Measurements from ENCODE around the gene LRRC18.

Gene LRRC18

GRCh38 chr10:48902096-48902495 lies 37.5 kb downstream of the LRRC18 start (continued):
- TF ChIP-seq ZBTB11 (tag by site-specific recombination; conservative IDR thresholded peaks at IDR 0.05; ENCODE audit: low read depth) = no peak
- TF ChIP-seq, protein P1, sequence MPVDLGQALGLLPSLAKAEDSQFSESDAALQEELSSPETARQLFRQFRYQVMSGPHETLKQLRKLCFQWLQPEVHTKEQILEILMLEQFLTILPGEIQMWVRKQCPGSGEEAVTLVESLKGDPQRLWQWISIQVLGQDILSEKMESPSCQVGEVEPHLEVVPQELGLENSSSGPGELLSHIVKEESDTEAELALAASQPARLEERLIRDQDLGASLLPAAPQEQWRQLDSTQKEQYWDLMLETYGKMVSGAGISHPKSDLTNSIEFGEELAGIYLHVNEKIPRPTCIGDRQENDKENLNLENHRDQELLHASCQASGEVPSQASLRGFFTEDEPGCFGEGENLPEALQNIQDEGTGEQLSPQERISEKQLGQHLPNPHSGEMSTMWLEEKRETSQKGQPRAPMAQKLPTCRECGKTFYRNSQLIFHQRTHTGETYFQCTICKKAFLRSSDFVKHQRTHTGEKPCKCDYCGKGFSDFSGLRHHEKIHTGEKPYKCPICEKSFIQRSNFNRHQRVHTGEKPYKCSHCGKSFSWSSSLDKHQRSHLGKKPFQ (tag by site-specific recombination; IDR thresholded peaks at IDR 0.05) = no peak
- TF ChIP-seq KLF8 (tag by site-specific recombination; IDR thresholded peaks at IDR 0.05) = no peak
- TF ChIP-seq ZFHX2 (tag by site-specific recombination; conservative IDR thresholded peaks at IDR 0.05) = no peak
- TF ChIP-seq ZNF138 (tag by site-specific recombination; IDR thresholded peaks at IDR 0.05; ENCODE audit: borderline replicate concordance) = no peak
- TF ChIP-seq, protein P2, sequence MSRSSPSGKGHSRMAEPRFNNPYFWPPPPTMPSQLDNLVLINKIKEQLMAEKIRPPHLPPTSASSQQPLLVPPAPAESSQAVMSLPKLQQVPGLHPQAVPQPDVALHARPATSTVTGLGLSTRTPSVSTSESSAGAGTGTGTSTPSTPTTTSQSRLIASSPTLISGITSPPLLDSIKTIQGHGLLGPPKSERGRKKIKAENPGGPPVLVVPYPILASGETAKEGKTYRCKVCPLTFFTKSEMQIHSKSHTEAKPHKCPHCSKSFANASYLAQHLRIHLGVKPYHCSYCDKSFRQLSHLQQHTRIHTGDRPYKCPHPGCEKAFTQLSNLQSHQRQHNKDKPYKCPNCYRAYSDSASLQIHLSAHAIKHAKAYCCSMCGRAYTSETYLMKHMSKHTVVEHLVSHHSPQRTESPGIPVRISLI (tag by site-specific recombination; IDR thresholded peaks at IDR 0.05) = no peak
- TF ChIP-seq ZNF266 (tag by site-specific recombination; IDR thresholded peaks at IDR 0.05; ENCODE audit: low read depth) = no peak
- TF ChIP-seq ZNF658 (tag by site-specific recombination; IDR thresholded peaks at IDR 0.05) = no peak
- TF ChIP-seq ZNF791 (tag by site-specific recombination; IDR thresholded peaks at IDR 0.05) = no peak

DNA sequence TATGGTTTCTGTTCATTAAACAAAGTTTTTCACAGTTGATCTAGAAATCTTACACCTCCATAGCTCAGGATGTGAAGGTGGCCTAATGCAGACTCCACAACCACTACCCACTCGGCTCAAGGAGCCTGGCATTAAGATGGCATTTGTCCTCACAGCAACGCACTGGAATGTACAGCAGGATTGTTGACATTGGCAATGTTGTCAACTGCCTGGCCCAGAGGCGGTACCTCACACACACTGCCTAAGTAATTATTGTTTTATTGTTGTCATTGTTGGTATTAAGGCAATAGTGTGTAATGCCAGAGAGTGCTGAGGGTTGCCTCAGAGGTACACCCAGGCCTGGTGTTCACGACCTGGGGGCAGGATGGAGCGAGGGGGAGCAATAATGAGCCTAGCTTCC lies 38.3 kb downstream of the LRRC18 start:
- TF ChIP-seq ZNF548 (tag by site-specific recombination; IDR thresholded peaks at IDR 0.05) (no peak), ZNF169 (tag by site-specific recombination; IDR thresholded peaks at IDR 0.05) (no peak), ZNF791 (tag by site-specific recombination; IDR thresholded peaks at IDR 0.05) (no peak), ZNF555 (tag by site-specific recombination; conservative IDR thresholded peaks at IDR 0.05) (no peak), ZNF335 (tag by site-specific recombination; conservative IDR thresholded peaks at IDR 0.05) (no peak), ZBTB17 (tag by site-specific recombination; IDR thresholded peaks at IDR 0.05) (no peak), ZNF391 (tag by site-specific recombination; IDR thresholded peaks at IDR 0.05; ENCODE audit: borderline replicate concordance, low read depth) (no peak)
- TF ChIP-seq, protein P3, sequence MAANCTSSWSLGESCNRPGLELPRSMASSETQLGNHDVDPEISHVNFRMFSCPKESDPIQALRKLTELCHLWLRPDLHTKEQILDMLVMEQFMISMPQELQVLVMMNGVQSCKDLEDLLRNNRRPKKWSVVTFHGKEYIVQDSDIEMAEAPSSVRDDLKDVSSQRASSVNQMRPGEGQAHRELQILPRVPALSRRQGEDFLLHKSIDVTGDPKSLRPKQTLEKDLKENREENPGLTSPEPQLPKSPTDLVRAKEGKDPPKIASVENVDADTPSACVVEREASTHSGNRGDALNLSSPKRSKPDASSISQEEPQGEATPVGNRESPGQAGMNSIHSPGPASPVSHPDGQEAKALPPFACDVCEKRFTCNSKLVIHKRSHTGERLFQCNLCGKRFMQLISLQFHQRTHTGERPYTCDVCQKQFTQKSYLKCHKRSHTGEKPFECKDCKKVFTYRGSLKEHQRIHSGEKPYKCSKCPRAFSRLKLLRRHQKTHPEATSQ (tag by site-specific recombination; IDR thresholded peaks at IDR 0.05) = no peak
- ChIA-PET POLR2A (no interaction called here), CTCF (interaction anchor here (1.6 kb wide), 1 partner anchor 245 kb away, joined by 5 read pairs; no protein-coding TSS in a partner anchor)
- Histone ChIP-seq H3K4me3 (ENCODE audit: low read depth, low read length) (no peak overlapping the region), H3K27ac (ENCODE audit: extremely low read depth, low read depth, low read length) (no peak overlapping the region), H3K4me1 (ENCODE audit: control insufficient read depth, insufficient read depth, low read length) (no peaks in the 10 kb centered on the region), H3K36me3 (ENCODE audit: control insufficient read depth in 2 of 2, insufficient read depth in 1 of 2, low read length in 2 of 2) (no peaks in the 10 kb centered on the region), H3K9me3 (ENCODE audit: control insufficient read depth, insufficient read depth, low read depth, low read length) (no peaks in the 10 kb centered on the region)

DNA sequence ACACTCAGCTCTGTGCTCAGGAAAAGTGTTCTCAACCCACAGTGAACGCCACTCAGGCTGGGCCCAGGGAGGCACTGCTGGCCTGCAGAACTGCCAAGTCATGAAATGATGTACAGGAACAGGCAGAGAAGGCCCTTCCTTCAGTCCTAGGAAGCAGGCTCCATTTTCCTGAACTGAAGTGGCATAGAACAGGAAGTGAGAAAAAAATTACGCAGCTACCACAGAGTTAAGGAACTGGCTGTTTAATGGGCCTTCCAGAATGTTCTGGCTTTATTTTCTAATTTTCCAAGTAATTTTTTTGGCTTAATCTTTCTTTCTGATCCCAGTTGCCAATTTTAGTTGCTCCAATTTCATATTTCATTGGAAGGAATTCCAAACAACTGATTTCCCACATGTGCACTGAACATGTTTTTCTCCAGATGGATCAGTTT lies 39.3 kb downstream of the LRRC18 start:
- ChIA-PET CTCF (interaction anchor here (0.6 to 1.2 kb wide), 2 partner anchors 11 to 15 kb away, joined by 4 read pairs; no protein-coding TSS in a partner anchor), POLR2A (no interaction called here)
- no peak for TF ChIP-seq ZNF114 (tag by site-specific recombination; IDR thresholded peaks at IDR 0.05)
- TF ChIP-seq, protein P4, sequence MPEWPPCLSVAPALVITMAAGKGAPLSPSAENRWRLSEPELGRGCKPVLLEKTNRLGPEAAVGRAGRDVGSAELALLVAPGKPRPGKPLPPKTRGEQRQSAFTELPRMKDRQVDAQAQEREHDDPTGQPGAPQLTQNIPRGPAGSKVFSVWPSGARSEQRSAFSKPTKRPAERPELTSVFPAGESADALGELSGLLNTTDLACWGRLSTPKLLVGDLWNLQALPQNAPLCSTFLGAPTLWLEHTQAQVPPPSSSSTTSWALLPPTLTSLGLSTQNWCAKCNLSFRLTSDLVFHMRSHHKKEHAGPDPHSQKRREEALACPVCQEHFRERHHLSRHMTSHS (tag by site-specific recombination; IDR thresholded peaks at IDR 0.05) = no peak
- no peak for TF ChIP-seq ZNF664 (tag by site-specific recombination; IDR thresholded peaks at IDR 0.05)
- no peak for TF ChIP-seq ZNF416 (tag by site-specific recombination; IDR thresholded peaks at IDR 0.05)
- no peak for TF ChIP-seq ZNF19 (tag by site-specific recombination; IDR thresholded peaks at IDR 0.05; ENCODE audit: low read depth)
- TF ChIP-seq ZNF239 (tag by site-specific recombination; IDR thresholded peaks at IDR 0.05) = no peak
- TF ChIP-seq ZNF837 (tag by site-specific recombination; IDR thresholded peaks at IDR 0.05) = no peak
- TF ChIP-seq EGR2 (tag by site-specific recombination; IDR thresholded peaks at IDR 0.05; ENCODE audit: low read depth) = no peak
- no peak for TF ChIP-seq SP7 (tag by site-specific recombination; IDR thresholded peaks at IDR 0.05)
- TF ChIP-seq ZNF175 (tag by site-specific recombination; IDR thresholded peaks at IDR 0.05) = no peak
- no peak for TF ChIP-seq ZNF121 (tag by site-specific recombination; IDR thresholded peaks at IDR 0.05)
- Histone ChIP-seq H3K9me3 (ENCODE audit: control insufficient read depth, insufficient read depth, low read depth, low read length) (no peaks in the 10 kb centered on the region), H3K27ac (ENCODE audit: extremely low read depth, low read depth, low read length) (no peak overlapping the region), H3K36me3 (ENCODE audit: control insufficient read depth in 2 of 2, insufficient read depth in 1 of 2, low read length in 2 of 2) (no peaks in the 10 kb centered on the region), H3K4me3 (ENCODE audit: low read depth, low read length) (no peak overlapping the region), H3K4me1 (ENCODE audit: control insufficient read depth, insufficient read depth, low read length) (no peaks in the 10 kb centered on the region)

Measured in HEK293 (cell line).